Stomach smooth muscle (tissue), 2 donors: ENCODE measurements around the gene ITIH4.
"Not testable (repeated sequence)": the region's sequence is repeated elsewhere in the genome, so short reads cannot be mapped to it uniquely, and the experiment has no call there.

ENCODE experiments used
- H3K27ac ChIP-seq: one replicate; pipeline ENCODE4 v1.7.0; 2013; ENCODE audit warnings: mild to moderate bottlenecking, low read length, inconsistent platforms
- H3K27me3 ChIP-seq, 2 donors: one replicate each; pipeline ENCODE4 v1.7.0; 2013; ENCODE audit warnings: low read length in 2 of 2; ENCODE audit not compliant: insufficient read depth in 2 of 2, control insufficient read depth in 1 of 2
- H3K36me3 ChIP-seq, 2 donors: one replicate each; pipeline ENCODE4 v1.7.0; 2013; ENCODE audit warnings: low read length in 2 of 2; ENCODE audit not compliant: control insufficient read depth in 2 of 2, insufficient read depth in 2 of 2
- H3K4me1 ChIP-seq: one replicate; pipeline ENCODE4 v1.7.0; 2013; ENCODE audit warnings: low read length; ENCODE audit not compliant: control insufficient read depth, insufficient read depth
- H3K4me3 ChIP-seq, 2 donors: one replicate each; pipeline ENCODE4 v1.7.0; 2013; ENCODE audit warnings: low read length in 2 of 2
- H3K9ac ChIP-seq, 2 donors: one replicate each; pipeline ENCODE4 v1.7.0; 2013; ENCODE audit warnings: low read length in 2 of 2, mild to moderate bottlenecking in 1 of 2
- H3K9me3 ChIP-seq, 2 donors: one replicate each; pipeline ENCODE4 v1.7.0; 2013; ENCODE audit warnings: low read length in 2 of 2; ENCODE audit not compliant: control insufficient read depth in 2 of 2
- donor health status: healthy.
- donor health status: Pancreatic carcinoma.

The ITIH4 gene

GRCh38 chr3:52782412-52783210 is 47.9 kb downstream of the ITIH4 start:
- Histone ChIP-seq H3K27ac (no peak overlapping the region), H3K4me3 (no peak overlapping the region), H3K9me3 (no peaks in the 10 kb centered on the region), H3K36me3 (no peaks in the 10 kb centered on the region), H3K27me3 (peaks cover 2 to 3% of the 10 kb centered on the region in 2 donors), H3K9ac (no peak overlapping the region), H3K4me1 (no peaks in the 10 kb centered on the region)

DNA sequence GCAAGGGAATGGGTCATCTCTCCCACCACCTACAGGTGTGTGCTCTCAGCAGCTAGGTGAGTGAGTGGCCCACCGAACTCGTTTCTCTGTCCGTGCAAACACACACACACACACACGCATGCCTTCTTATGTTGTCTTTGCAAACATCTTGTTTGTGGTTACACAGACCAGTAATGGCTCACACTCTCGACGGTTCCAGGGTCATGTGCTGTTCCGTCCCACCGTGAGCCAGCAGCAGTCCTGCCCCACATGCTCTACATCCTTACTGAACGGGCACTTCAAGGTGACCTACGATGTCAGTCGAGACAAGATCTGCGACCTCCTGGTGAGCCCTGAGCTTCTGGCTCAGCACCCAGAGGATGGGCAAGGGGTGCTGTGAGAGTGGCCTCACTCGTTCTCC is 48.7 kb downstream of the ITIH4 start:
- no peaks in the 10 kb centered on the region for H3K36me3 ChIP-seq
- H3K4me1 ChIP-seq = no peaks in the 10 kb centered on the region

GRCh38 chr3:52779837-52780585 is 50.5 kb downstream of the ITIH4 start:
- Histone ChIP-seq H3K36me3 (no peaks in the 10 kb centered on the region), H3K27me3 (peaks cover 2 to 3% of the 10 kb centered on the region in 2 donors), H3K27ac (no peak overlapping the region), H3K9me3 (no peaks in the 10 kb centered on the region), H3K9ac (no peak overlapping the region), H3K4me1 (no peaks in the 10 kb centered on the region), H3K4me3 (no peak overlapping the region)

More for the DNA sequence above, 48.7 kb downstream of the ITIH4 start:
- Histone ChIP-seq H3K4me3 (no peak overlapping the region), H3K27me3 (peaks cover 2 to 3% of the 10 kb centered on the region in 2 donors), H3K27ac (no peak overlapping the region), H3K9ac (no peak overlapping the region), H3K9me3 (no peaks in the 10 kb centered on the region)

- Histone ChIP-seq H3K4me3 (no peak overlapping the region), H3K27me3 (peaks cover 2 to 3% of the 10 kb centered on the region in 2 donors), H3K9ac (no peak overlapping the region), H3K36me3 (no peaks in the 10 kb centered on the region), H3K4me1 (no peaks in the 10 kb centered on the region), H3K27ac (no peak overlapping the region), H3K9me3 (no peaks in the 10 kb centered on the region)
Measured at GRCh38 chr3:52779011-52779836, 51.2 kb downstream of the ITIH4 start.

DNA sequence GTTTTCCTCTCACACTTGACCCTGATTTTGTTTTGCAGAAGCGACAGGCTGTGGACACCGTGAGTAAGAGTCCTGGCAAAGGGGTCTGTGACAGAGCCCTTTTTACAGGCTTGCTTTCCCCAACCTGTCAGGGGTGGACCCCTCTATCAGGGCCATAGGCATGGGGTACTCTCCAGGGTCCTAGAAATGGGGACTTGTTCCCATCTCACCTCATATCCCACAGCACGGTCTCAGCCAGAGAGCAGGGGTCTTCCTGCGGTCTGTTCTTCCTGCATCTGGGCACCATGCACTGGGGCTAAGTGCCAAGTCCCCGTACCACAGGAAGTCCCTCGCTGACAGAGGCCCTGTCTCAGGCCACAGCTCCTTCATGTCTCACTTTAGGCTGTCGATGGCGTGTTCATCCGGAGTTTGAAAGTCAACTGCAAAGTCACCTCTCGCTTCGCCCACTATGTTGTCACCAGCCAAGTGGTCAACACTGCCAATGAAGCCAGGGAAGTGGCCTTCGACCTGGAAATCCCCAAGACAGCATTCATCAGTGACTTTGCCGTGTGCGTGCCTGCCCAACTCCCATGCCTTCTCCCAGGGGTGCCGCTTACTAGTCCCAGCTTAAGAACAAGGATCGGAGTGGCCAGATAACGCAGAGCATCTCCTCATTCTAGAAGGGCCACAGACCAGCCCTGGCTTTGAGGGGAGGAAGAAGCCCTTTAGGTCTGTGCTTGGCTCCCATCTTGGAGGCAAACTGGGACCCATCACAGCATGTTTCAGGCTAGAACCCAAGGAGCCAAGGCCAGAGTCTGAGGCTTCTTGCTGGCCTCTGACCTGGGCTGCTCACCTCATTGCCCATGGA is 52.3 kb downstream of the ITIH4 start:
- Histone ChIP-seq H3K9me3 (no peaks in the 10 kb centered on the region), H3K27me3 (peaks cover 2 to 3% of the 10 kb centered on the region in 2 donors), H3K4me1 (no peaks in the 10 kb centered on the region), H3K36me3 (no peaks in the 10 kb centered on the region), H3K4me3 (no peak overlapping the region), H3K9ac (no peak overlapping the region), H3K27ac (no peak overlapping the region)

GRCh38 chr3:52777127-52777958 is 53.1 kb downstream of the ITIH4 start, which contains the start of gene ITIH1:
TSS of gene ITIH1 (plus strand) at chr3:52777599. CDS start at chr3:52777616, 17 bp downstream.
- Histone ChIP-seq H3K9ac (no peak within 1 kb of the TSS), H3K36me3 (no peaks in the 10 kb centered on the region), H3K4me1 (no peaks in the 10 kb centered on the region), H3K9me3 (no peaks in the 10 kb centered on the region), H3K4me3 (no peak within 1 kb of the TSS), H3K27ac (no peak within 1 kb of the TSS), H3K27me3 (peaks cover 2 to 3% of the 10 kb centered on the region in 2 donors)

GRCh38 chr3:52776486-52776885 is 54.0 kb downstream of the ITIH4 start:
- not testable (repeated sequence) for H3K27ac ChIP-seq, H3K4me3 ChIP-seq, H3K27me3 ChIP-seq, H3K9ac ChIP-seq, H3K9me3 ChIP-seq, H3K4me1 ChIP-seq, H3K36me3 ChIP-seq

DNA sequence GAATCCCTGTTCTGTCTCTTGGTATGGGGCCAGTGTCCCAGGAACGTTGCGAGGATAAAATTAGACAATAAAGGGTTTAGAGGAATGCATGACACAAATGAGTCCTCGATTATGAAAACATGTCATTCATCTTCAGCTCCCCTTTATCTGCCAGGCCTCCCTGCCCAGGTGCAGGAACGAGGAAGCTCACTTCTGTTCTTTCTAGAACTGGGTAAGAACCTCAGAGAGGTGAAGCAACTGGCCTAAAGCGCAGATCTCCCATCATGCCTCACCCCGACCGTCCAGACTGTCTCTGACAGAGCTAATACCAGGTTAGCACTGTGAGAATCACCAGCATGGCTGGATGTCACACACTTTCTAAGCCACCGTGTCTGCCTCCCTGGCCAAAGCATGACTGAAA is 54.6 kb downstream of the ITIH4 start:
- no peak overlapping the region for H3K4me3 ChIP-seq
- no peak overlapping the region for H3K27ac ChIP-seq
- no peaks in the 10 kb centered on the region for H3K9me3 ChIP-seq

DNA sequence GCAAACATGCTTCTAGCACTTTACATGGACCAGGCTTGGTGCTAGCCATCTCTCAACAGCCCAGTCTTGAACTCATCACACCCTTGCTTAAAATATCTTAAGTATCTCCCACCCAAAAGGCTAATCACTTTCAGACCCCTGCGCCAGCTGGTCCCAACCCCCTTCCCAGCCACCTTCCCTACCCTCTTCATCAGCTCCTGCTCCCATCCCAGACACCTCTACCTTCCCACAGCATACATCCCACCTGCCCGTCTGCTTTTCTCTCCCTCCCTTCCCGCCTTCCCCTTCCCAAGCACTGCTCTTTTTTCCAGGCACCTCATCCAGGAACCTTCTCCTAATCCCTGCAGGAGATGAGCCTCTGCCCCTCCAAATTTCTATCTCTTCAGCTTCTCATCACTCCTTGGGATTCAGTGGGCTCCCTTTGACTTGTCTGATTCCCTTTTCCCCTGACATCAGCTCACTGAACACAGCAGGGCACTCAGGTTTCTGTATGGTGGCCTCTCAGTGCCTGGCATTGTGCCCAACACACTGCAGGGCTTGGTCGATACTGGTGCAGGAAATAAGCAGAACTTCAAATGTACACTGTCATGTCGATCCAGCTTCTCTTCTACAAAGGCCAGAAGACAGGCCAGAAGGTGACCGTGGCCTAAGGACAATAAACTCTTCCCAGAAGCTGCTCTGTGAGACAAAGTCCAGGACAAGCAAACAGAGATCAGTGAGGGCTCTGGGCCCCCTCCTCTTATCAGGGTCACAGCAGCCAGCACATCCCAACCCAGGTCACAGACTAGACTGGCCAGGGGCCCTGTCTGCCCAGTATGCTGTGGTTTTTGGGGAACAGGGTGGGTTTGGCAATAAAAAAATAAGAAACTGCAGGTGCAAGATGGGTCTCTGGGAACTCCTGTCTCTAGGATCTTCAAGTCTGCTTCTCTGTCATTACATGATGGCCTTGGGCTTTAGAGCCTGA is 55.3 kb downstream of the ITIH4 start:
- H3K27me3 ChIP-seq = peaks cover 0 to 2% of the 10 kb centered on the region in 2 donors
- H3K36me3 ChIP-seq = no peaks in the 10 kb centered on the region
- H3K4me3 ChIP-seq = no peak overlapping the region
- H3K9ac ChIP-seq = no peak overlapping the region
- no peaks in the 10 kb centered on the region for H3K9me3 ChIP-seq
- peaks cover 6% of the 10 kb centered on the region for H3K4me1 ChIP-seq
- H3K27ac ChIP-seq = no peak overlapping the region

More for the DNA sequence above, 54.6 kb downstream of the ITIH4 start:
- H3K27me3 ChIP-seq = peaks cover 0 to 2% of the 10 kb centered on the region in 2 donors
- peaks cover 6% of the 10 kb centered on the region for H3K4me1 ChIP-seq
- H3K36me3 ChIP-seq = no peaks in the 10 kb centered on the region
- H3K9ac ChIP-seq = no peak overlapping the region
